GM19023 (cell line): ENCODE measurements around the gene GDF10.

ENCODE experiments used
- ATAC-seq: cut with Tn5 transposase; IDR thresholded peaks from one replicate; pipeline ENCODE4 v1.9.1; 2021; ENCODE audit warnings: mild to moderate bottlenecking, moderate library complexity; ENCODE audit not compliant: unreplicated experiment

Gene GDF10

DNA sequence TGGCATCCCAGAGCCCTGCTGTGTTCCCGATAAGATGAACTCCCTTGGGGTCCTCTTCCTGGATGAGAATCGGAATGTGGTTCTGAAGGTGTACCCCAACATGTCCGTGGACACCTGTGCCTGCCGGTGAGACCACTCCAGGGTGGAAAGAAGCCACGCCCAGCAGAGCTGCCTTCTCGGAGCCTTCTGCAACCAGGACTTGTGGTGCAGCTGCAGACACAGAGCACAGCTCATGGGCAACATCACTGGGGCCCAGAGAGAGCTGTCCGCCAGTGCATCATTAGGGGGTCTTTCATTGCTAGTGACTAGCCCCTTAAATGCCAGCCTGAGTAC lies 12.6 kb downstream of the GDF10 start:
- ATAC-seq: no peak

DNA sequence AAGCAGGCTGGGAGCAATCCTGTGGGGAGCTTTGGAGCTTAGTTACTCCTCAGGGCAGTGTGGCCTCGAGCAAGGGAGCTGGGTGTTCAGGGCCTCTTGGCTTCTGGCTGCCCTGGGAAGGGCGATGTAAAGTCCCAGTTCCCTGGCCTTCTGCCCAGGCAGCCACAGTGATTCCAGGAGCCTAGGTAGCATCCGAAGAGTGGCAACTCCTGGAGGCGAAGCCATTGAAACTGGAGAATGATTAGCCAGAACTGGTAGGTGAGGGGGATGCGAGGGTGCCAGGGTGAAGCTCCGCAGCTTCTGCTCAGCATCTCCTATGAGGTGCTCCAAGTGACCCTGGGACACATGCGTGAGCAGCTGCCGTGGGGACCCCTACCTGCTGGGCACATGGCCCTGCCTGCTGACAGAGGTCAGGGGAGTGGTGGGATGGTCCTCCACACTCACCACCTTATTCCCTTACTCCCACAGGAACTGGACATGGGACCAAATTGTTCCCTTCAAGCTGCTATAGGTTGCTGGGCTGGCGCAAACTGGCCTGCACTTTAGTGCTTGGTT lies 14.5 kb downstream of the GDF10 start:
- ATAC-seq: no peak

DNA sequence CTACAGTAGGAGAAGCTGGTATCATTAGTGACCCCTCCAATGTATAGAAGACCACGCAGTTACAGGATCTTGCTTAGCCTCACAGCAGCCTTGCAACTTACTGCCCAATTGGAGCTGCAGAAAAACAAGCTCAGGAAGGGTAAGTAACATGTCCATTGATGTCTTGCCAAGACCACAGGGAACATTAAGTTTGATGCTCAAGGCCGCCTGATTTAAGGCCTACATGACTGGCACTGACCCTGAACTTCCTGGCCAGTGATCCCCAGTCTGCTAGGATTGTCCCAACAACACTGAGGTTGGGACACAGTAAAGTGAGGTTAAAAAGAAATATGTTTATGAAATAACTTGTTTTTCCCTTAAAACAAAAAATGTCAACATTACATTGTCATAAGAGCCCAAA lies 15.4 kb downstream of the GDF10 start:
- no peak for ATAC-seq

DNA sequence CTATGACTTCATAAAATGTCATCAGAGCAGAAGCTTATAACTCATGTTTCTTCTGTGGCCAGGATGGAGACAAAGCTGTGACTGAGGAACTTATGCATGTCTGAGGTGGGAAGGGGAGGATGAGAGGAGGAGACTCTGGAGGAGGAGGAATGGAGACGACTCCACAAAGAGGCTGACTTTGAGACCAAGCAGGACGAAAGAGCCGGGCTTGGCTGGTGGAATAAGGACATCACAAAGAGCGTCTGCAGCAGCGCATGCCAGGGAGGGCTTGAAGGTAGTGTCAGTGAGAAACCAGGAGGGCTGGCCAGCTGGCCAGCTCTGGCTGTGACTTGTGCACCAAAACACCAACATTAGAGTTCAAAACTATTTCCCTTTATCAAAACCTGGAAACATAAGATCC lies 16.1 kb downstream of the GDF10 start:
- no peak for ATAC-seq

DNA sequence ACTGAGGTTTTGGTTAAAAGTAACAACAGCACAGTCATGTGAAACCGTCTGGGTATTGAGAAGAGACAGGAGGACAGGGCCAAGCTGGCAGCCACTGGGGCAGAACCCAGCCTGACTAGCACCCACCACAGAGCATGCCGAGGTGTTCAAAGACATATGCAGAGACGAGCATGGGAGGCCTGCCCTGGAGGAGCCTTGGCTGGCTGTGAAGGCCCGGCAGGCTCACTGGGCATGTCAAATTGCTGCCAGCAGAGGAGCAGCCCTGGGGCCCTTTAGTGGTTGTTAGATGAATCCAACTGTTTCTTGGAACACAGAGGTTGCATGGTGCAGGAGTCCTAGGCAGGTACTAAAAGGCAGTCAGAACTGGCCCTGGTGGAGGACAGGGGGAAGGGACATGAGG lies 17.3 kb downstream of the GDF10 start:
- no peak for ATAC-seq

DNA sequence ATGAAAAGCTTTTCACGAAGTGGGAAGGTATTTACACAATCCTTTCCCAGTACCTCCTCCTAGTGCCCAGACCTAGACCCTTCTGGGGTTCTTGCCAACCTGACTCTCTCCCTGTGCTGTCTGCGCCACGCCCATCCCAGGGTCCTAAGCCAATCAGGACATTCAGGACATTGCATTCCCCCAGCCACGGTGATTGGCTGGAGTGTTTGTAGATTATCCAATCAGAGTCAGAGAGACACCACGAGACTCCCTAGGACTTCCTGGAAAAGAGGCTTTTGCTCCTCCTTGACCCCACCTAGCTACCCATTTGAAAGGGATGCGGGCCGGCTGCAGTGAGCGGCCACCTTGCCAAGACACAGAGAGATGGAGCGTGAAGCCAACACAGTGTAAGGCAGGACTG lies 18.7 kb downstream of the GDF10 start:
- ATAC-seq: no peak

DNA sequence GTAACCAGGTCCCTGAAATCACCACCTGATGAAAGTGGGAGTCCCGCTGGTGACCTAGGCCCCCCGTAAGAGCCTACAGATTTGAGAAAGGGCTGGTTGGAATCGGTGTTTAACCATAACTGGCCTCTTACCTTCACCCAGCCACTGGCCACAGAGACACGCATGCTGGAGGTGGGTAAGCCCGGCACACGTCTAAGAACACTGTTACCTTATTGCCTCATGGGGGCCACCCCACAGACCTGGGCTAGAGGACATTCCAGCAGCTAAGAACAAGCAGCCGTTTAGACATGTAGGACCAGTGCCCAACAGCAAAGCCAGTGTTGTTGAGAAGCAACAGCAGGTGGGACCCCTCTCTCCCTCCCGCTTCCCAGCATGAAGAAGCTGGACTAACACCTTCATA lies 19.8 kb downstream of the GDF10 start:
- ATAC-seq: no peak

DNA sequence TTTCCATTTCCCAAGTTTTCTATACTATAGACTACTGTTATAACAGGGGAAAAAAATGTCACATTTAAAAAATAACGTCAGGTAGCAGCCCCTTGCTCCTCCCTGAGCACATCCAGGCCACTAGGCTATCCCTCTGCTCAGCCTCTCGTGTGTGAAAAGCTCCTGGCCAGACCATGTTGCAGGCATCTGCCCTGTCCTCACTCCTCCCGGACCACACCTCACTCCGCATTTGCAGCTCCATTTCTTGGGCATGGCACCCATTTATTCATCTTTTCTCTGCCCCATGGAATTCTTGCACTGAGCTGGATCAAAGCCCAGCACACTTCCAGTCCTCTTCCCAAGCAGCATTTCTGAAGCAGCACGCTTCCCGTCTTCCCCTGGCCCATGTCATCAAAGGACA lies 20.8 kb downstream of the GDF10 start:
- ATAC-seq: no peak

DNA sequence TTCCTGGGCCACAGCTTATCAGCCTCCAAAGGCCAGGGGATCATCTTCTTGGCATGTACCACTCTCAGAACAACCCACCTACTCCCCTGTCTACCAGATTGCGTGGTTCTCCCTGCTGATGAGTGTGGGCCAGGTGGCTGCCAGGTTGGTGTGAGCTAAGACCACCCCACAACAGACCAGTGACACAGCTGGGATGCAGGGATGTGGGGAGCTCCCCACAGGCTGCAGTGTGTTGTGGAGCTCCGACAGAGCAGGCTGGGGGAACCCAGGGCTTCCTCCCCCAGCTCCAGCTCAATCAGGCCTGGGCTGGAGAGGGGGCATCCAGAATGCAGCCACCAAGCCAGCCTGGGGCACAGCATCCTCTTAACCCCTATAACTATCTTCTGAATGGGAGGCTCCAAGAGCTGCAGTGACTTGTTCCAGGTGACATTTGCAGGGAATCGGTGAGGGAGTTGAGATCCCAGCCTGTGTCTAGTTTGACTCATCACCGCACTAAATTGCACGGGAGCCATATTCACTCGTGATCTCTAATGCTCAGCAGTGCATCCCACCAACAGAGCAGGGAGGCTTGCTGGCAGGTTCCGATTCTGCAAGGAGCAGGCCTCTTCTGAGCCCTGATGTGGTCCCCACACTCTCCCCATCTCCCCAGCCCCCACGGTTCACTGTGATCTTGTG lies 21.7 kb downstream of the GDF10 start:
- ATAC-seq: no peak

DNA sequence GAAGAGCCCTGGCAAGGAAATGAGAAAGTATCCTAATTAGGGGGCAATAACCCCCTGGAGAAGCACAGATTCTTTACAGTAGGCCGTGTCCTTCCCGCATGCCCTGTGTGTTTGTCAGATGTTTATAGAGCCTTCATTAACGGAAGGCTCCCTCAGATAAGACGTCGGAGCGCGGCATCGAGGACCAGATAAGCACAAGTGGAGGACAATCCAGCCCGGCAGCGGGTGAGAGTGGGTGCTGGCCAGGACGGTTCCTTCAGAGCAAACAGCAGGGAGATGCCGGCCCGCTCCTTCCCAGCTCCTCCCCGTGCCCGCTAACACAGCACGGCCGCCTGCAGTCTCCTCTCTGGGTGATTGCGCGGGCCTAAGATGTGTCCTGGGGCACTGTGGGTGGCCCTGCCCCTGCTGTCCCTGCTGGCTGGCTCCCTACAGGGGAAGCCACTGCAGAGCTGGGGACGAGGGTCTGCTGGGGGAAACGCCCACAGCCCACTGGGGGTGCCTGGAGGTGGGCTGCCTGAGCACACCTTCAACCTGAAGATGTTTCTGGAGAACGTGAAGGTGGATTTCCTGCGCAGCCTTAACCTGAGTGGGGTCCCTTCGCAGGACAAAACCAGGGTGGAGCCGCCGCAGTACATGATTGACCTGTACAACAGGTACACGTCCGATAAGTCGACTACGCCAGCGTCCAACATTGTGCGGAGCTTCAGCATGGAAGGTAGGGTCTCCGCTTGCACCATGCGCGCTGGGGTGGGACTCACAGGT lies 22.5 kb downstream of the GDF10 start, which contains the start of gene GDF2:
Gene GDF2, plus strand, starts transcription at position 155 of the 762 bp plus-strand sequence. Its CDS starts 215 bp downstream, at position 370.
- ATAC-seq: no peak

DNA sequence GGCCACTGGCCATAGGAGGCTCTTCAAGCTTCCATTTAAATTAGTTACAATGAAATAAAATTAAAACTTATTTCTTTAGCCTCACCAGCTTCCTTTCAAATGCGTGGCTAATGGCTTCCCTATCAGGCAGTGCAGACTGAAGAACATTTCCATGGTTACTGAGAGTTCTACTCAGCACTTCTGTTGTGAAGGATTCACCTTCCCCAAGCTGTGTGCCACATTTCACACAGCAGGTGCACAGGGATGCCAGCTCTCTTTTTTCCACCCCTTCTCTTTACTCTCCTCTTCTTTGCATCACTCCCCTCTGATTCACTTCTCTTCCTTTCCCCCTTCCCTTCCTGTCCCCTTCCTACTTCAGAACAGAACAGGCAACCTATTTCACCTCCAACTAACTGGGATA lies 23.1 kb downstream of the GDF10 start:
- no peak for ATAC-seq

DNA sequence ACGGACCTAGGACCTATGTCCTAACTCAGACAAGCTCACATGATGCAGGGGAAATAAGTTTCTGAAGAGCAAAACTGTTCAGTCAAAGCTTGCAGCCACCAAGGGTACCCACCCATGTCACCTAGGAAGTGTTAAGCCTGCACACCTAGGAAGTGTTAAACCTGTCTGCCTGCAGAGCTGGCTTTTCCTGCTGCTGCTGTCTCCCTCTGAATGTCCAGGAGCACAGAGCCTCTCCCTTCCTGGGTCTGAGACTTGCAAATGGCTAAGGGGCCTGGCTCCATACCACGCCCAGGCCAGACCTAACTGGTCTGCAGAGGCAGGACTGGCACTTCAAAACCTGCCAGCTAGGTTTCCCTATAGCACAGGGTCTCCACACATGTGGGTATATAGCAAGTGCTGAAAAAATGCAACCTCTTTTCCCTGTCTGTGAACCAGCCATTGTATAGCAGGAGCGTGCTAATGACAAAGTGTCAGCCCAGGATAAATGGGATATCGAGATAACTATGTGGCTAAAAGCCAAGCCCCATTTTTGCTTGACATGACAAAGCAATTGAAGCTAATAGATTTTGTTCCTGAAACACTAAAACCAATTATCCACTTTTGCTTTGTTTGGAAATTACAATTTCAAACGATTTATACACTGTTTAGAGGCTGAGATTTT lies 23.8 kb downstream of the GDF10 start:
- no peak for ATAC-seq

DNA sequence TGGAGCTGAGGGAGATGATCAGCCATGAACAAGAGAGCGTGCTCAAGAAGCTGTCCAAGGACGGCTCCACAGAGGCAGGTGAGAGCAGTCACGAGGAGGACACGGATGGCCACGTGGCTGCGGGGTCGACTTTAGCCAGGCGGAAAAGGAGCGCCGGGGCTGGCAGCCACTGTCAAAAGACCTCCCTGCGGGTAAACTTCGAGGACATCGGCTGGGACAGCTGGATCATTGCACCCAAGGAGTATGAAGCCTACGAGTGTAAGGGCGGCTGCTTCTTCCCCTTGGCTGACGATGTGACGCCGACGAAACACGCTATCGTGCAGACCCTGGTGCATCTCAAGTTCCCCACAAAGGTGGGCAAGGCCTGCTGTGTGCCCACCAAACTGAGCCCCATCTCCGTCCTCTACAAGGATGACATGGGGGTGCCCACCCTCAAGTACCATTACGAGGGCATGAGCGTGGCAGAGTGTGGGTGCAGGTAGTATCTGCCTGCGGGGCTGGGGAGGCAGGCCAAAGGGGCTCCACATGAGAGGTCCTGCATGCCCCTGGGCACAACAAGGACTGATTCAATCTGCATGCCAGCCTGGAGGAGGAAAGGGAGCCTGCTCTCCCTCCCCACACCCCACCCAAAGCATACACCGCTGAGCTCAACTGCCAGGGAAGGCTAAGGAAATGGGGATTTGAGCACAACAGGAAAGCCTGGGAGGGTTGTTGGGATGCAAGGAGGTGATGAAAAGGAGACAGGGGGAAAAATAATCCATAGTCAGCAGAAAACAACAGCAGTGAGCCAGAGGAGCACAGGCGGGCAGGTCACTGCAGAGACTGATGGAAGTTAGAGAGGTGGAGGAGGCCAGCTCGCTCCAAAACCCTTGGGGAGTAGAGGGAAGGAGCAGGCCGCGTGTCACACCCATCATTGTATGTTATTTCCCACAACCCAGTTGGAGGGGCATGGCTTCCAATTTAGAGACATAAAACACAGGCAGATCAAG lies 25.6 kb downstream of the GDF10 start:
- ATAC-seq: no peak

DNA sequence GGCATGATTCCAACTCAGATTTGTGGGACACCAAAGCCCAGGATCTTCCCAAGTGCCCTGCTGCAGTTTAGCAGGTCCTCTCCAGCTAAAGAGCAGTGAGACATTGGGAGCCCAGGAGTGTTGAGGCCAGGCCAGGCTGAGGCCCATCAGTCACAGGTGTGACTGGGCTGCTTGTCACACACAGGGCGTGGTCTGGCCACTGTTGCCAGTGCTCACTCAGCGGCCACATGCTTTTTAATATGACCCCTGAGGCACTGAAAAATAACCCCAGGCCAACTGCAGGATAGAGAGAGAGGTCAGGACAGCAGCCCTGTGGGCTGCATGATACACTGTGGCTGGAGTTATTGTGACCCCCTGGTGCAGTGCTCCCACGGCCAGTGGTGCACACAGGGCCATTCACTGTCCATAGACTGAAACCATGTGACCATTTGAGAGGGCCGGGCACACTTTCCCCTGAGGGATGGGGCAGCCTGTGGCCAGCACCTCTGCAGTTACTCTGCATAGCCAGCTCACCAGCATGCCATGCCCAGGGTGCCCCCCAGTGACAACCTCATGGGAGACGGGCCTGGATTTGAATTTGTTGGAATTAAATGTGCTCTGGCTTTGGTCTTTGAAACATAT lies 26.4 kb downstream of the GDF10 start:
- ATAC-seq: no peak

DNA sequence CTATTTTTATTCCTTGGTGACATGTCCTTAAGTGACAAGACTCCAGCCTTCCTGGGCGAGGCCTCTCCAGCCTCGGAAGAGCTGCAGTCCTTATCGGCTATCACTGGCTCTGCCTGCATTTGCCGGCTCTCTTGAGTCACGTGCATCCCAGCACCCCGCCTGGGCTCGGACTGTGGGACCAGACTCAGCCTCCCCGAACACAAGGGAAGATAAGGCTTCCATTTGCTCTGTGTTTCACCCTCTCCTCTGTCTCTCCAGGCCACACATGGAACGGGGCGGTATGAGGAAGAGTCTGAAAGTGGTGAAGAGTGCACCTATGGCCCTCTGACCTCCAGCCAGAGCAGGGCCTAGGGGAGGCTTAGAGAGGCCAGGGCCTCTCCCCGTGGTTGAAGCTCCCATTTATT lies 26.9 kb downstream of the GDF10 start:
- ATAC-seq: no peak

DNA sequence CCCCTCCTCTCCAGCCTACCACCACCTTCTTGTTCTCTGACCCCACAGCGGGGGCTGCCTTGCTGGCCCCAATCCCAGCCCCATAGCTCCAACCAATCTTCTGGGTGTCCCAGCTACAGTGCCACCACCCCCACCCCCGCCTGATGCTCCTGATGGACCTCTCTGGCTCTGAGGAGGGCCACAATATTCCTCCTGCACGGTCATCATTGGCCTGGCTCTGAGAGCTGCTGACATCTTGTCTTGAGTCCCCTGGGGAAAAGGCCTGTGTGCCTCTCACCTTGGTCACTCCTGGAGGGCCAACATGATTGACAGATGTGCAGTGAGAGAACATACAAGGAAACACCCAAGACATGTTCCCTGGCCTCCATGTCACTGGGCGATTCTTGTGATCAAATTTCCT lies 29.9 kb downstream of the GDF10 start:
- ATAC-seq: no peak

DNA sequence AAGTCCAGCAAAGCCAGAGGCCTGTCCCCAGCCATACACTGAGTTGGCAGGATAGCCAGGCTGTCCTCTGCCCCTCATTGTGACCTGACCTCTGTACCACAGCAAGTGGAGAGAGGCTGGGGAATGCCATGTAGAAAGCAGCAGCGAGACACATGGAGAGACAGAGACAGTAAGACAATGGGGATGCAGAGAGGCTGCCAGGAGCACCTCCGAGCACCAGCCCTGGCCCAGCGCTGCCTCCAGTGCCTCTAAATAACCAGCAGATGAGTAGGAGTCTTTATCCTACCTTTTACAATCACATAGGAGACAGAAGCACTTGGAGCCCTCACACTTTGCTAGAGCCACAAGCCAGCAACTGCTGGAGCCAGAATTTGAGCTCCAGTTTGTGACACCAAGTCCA lies 30.4 kb downstream of the GDF10 start:
- no peak for ATAC-seq

DNA sequence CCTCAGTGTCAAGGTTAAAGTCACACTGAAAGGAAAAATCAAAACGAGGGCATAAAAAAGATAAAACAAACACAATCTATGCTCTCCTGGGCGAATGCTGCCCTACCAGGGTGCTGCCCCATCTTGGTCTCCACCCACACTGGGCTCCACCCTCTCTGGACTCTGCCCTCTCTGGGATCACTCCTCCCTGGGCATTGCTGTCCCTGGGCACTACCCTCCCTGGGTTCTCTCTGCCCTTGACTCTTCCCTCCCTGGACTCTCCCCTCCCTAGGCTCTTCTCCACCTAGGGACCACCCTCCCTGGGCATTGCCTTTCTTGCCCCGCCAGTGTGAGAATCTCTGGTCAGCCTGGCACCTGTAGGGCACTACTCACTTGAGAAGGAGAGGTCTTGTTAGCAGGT lies 30.8 kb downstream of the GDF10 start:
- no peak for ATAC-seq

DNA sequence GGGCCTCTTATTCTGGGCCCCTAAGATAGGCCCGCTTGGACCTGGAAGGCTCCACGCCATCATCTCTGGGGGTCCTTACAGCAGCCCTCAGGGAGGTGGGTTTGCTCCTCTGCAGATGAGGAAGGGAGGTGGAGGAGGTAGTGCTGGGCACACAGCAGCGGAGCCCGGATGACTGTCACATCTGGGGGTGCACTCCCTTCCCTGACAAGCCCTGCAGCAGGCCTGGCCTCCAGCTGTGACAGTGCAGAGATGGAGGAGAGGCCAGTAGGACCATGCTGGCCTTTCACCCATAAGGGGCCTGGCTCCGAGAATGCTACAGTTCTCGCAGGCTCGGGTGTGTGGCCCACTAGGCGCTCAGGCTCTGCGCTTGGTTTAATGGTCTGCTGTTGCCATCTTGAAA lies 31.5 kb downstream of the GDF10 start:
- ATAC-seq: no peak

DNA sequence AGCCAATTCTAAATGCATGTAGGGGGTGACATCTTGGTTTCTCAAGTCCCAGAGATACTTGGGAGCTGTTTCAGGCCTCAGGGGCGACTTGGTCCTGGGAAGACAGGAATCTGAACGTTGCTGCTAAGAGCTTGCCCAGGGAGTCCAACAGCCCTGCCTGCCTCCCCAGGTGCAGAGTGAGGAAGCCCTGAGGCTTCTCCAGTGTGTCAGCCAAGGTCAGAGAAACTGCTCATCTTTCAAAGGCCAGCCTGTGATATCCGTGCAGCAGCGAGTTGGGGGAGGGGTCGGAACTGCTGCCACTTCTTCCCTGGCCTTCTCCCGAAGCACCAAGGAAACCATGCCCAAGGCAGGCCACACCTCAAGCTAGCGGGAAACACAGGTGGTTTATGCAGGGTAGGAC lies 32.0 kb downstream of the GDF10 start:
- no peak for ATAC-seq
